HepG2 (cell line): ENCODE results near the gene HS2ST1. TPM values are rescaled to one million over a fixed set of nuclear protein-coding genes. Genes with fewer than 3 reads are reported as not detected.

Experiments used
- CHD2 ChIP-seq: IDR thresholded peaks from 2 replicates; pipeline ENCODE4 v1.6.1; 2011; ENCODE audit warnings: low read depth, low read length, improper control_type of control experiment
- DMAP1 ChIP-seq: IDR thresholded peaks from 2 replicates; pipeline ENCODE4 v1.6.1; 2016
- FOXK1 ChIP-seq: sonication (generic); formaldehyde crosslinking; IDR thresholded peaks from 2 replicates; pipeline ENCODE4 v1.4.0; 2020; ENCODE audit warnings: low read depth, missing genetic modification reagents, borderline replicate concordance
- HNRNPK ChIP-seq: fragments of 200-400 bp; formaldehyde crosslinking; IDR thresholded peaks from 2 replicates; pipeline ENCODE4 v1.6.1; 2018; ENCODE audit warnings: low read length, low read depth, moderate library complexity, mild to moderate bottlenecking; ENCODE audit not compliant: poor library complexity, severe bottlenecking
- MAZ ChIP-seq, 2 experiments: sonication (generic) in 1 of 2; formaldehyde crosslinking in 1 of 2; IDR thresholded peaks; 2 replicates each; pipeline versions ENCODE4 v1.5.0 to v1.6.1; 2012 to 2020; ENCODE audit warnings: low read depth in 2 of 2, mild to moderate bottlenecking in 2 of 2, borderline replicate concordance in 1 of 2, improper control_type of control experiment in 1 of 2, low read length in 1 of 2, missing genetic modification reagents in 1 of 2, moderate library complexity in 1 of 2
- MED1 ChIP-seq: sonication (generic); formaldehyde crosslinking; IDR thresholded peaks from 2 replicates; pipeline ENCODE4 v1.4.0; 2020; ENCODE audit warnings: missing genetic modification reagents
- PHF20 ChIP-seq: sonication (generic); formaldehyde crosslinking; IDR thresholded peaks from 2 replicates; pipeline ENCODE4 v1.5.0; 2020; ENCODE audit warnings: mild to moderate bottlenecking, missing genetic modification reagents
- POLR2AphosphoS5 ChIP-seq: IDR thresholded peaks from 2 replicates; pipeline ENCODE4 v1.6.1; 2012; ENCODE audit warnings: low read depth, low read length
- SP1 ChIP-seq, 2 experiments: fragments of 450-650 bp in 1 of 2; sonication (generic) in 1 of 2; formaldehyde crosslinking in 1 of 2; IDR thresholded peaks; 2 replicates each; pipeline versions ENCODE4 v1.4.0 to v1.6.1; 2016 to 2020; ENCODE audit warnings: missing genetic modification reagents in 1 of 2
- SP5 ChIP-seq: IDR thresholded peaks from 2 replicates; pipeline ENCODE4 v1.6.1; 2016; ENCODE audit warnings: low read depth, borderline replicate concordance
- SPEN ChIP-seq: sonication (generic); formaldehyde crosslinking; IDR thresholded peaks from 2 replicates; pipeline ENCODE4 v1.5.1; 2020; ENCODE audit warnings: low read depth, mild to moderate bottlenecking, missing genetic modification reagents
- U2AF1 ChIP-seq: fragments of 200-400 bp; formaldehyde crosslinking; optimal IDR thresholded peaks from 2 replicates; pipeline ENCODE3; 2017; ENCODE audit warnings: mild to moderate bottlenecking, low read depth, low read length
- YY1 ChIP-seq: IDR thresholded peaks from 2 replicates; pipeline ENCODE4 v1.6.1; 2011; ENCODE audit warnings: low read length, low read depth, moderate library complexity, mild to moderate bottlenecking; ENCODE audit not compliant: insufficient read depth, insufficient replicate concordance
- ZKSCAN5 ChIP-seq: sonication (generic); formaldehyde crosslinking; IDR thresholded peaks from 2 replicates; pipeline ENCODE4 v1.5.1; 2020; ENCODE audit warnings: mild to moderate bottlenecking, missing genetic modification reagents
- ZNF143 ChIP-seq: sonication (generic); formaldehyde crosslinking; IDR thresholded peaks from 2 replicates; pipeline ENCODE4 v1.4.0; 2020; ENCODE audit warnings: missing genetic modification reagents
- ZNF446 ChIP-seq: sonication (generic); formaldehyde crosslinking; IDR thresholded peaks from 2 replicates; pipeline ENCODE4 v1.5.0; 2020; ENCODE audit warnings: mild to moderate bottlenecking, missing genetic modification reagents
- ZNF496 ChIP-seq: sonication (generic); formaldehyde crosslinking; IDR thresholded peaks from 2 replicates; pipeline ENCODE4 v1.8.1; 2023; ENCODE audit warnings: mild to moderate bottlenecking, moderate library complexity, missing genetic modification reagents; ENCODE audit not compliant: insufficient replicate concordance
- ZNF746 ChIP-seq: sonication (generic); formaldehyde crosslinking; IDR thresholded peaks from 2 replicates; pipeline ENCODE4 v1.8.0; 2022; ENCODE audit warnings: mild to moderate bottlenecking, missing genetic modification reagents
- ZNF749 ChIP-seq: sonication (generic); formaldehyde crosslinking; IDR thresholded peaks from 2 replicates; pipeline ENCODE4 v1.8.0; 2022; ENCODE audit warnings: mild to moderate bottlenecking, missing genetic modification reagents, moderate library complexity, borderline replicate concordance
- ZNF768 ChIP-seq: sonication (generic); formaldehyde crosslinking; IDR thresholded peaks from 2 replicates; pipeline ENCODE4 v1.4.0; 2020; ENCODE audit warnings: missing genetic modification reagents
- ZNF792 ChIP-seq: IDR thresholded peaks from 2 replicates; pipeline ENCODE4 v1.6.1; 2016
- ZSCAN30 ChIP-seq: sonication (generic); formaldehyde crosslinking; IDR thresholded peaks from 2 replicates; pipeline ENCODE4 v1.5.0; 2020; ENCODE audit warnings: mild to moderate bottlenecking, missing genetic modification reagents
- polyA plus RNA-seq, 8 experiments: library from polyadenylated mRNA; depleted of rRNA in 3 of 8; stranded (reverse) in 7 of 8; unstranded in 1 of 8; fragments of >200 nt; fragmentation: Illumina TruSeq in 4 of 8; extraction: Trizol in 4 of 8; gene quantifications; 2 replicates each; pipeline versions ENCODE4 v1.2.1 to v1.2.3, GENCODE V29; 2011 to 2016; ENCODE audit warnings: low read depth in 4 of 8, missing spikeins in 1 of 8, mixed read lengths in 1 of 8; ENCODE audit not compliant: insufficient read depth in 1 of 8
- total RNA-seq, 5 experiments: library from RNA; depleted of rRNA; stranded (reverse); fragments of >200 nt; fragmentation: Illumina TruSeq; extraction: Trizol; gene quantifications; 2 replicates each; pipeline ENCODE4 v1.2.3, GENCODE V29; 2016; ENCODE audit warnings: low read depth in 1 of 5
- TF ChIP-seq, protein P1 (sequence below): sonication (generic); formaldehyde crosslinking; IDR thresholded peaks from 2 replicates; pipeline ENCODE4 v1.8.0; 2022; ENCODE audit warnings: missing genetic modification reagents, mild to moderate bottlenecking, borderline replicate concordance
- TF ChIP-seq, protein P2 (sequence below): sonication (generic); formaldehyde crosslinking; IDR thresholded peaks from 2 replicates; pipeline ENCODE4 v1.4.0; 2020; ENCODE audit warnings: missing genetic modification reagents
- TF ChIP-seq, protein P3 (sequence below): IDR thresholded peaks from 2 replicates; pipeline ENCODE4 v1.6.1; 2016; ENCODE audit warnings: mild to moderate bottlenecking, missing biosample characterization, missing genetic modification reagents
- TF ChIP-seq, protein P4 (sequence below): sonication (generic); formaldehyde crosslinking; IDR thresholded peaks from 2 replicates; pipeline ENCODE4 v1.4.0; 2020; ENCODE audit warnings: missing genetic modification reagents

HS2ST1 gene
- total and polyA plus RNA-seq, 2 of the 13 experiments (the other 11 are each of a cell fraction or from before 2014, with no cell fraction given), result 22.1 to 58.7 TPM

DNA sequence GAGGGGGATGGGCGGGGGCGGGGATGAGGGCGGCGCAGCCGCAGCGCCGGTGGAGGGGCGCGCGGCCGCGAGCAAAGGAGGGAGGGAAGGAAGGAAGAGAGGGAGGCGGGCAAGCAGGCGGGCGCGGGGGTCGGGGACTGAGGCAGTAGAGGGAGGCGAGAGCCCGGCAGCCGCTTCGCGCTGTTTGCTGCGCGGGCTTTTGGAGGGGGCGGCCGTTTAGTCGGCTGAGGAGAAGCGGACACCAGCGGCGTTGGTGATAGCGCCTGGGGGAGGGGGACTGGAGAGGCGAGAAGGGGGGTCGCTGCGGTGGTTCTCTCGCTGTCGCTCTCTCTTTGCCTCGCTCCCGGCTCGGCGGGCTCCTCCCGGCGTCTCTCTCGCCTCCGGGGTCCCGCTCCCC, at the start of gene HS2ST1 (continued):
- TF ChIP-seq ZNF496 (CRISPR knock-in tag) (no peak), DMAP1 (CRISPR knock-in tag) (no peak), ZNF792 (CRISPR knock-in tag) (0 out of 2 replicates have a peak, but pooled peaks have one; percentile 35), HNRNPK (peak; percentile 91), SP5 (CRISPR knock-in tag) (peak; percentile 67; the same call in 1 of the 2 replicates), U2AF1 (no peak), ZNF768 (CRISPR knock-in tag) (0 out of 2 replicates have a peak, but pooled peaks have one; percentile 8), CHD2 (0 out of 2 replicates have a peak, but pooled peaks have one; percentile 4), SPEN (CRISPR knock-in tag) (no peak), YY1 (peak; percentile 35), ZNF749 (CRISPR knock-in tag) (no peak), FOXK1 (CRISPR knock-in tag) (0 out of 2 replicates have a peak, but pooled peaks have one; percentile 5), POLR2AphosphoS5 (0 out of 2 replicates have a peak, but pooled peaks have one; percentile 29), ZNF143 (CRISPR knock-in tag) (no peak), ZKSCAN5 (0 out of 2 replicates have a peak, but pooled peaks have one; percentile 23), ZSCAN30 (CRISPR knock-in tag) (0 out of 2 replicates have a peak, but pooled peaks have one; percentile 9), SP1 (IDR thresholded peaks at IDR 0.05) (no peak), SP1 (CRISPR knock-in tag; IDR thresholded peaks at IDR 0.05) (0 out of 2 replicates have a peak, but pooled peaks have one; percentile 2), ZNF746 (CRISPR knock-in tag) (peak; percentile 93), ZNF446 (CRISPR knock-in tag) (0 out of 2 replicates have a peak, but pooled peaks have one; percentile 65), MED1 (CRISPR knock-in tag) (0 out of 2 replicates have a peak, but pooled peaks have one; percentile 5), MAZ (IDR thresholded peaks at IDR 0.05; ENCODE audit: borderline replicate concordance, low read depth, low read length) (peak; percentile 54; the same call in 1 of the 2 replicates), MAZ (CRISPR knock-in tag; IDR thresholded peaks at IDR 0.05; ENCODE audit: low read depth) (no peak; the same call in 1 of the 2 replicates), PHF20 (CRISPR knock-in tag) (no peak)
- TF ChIP-seq, protein P1, sequence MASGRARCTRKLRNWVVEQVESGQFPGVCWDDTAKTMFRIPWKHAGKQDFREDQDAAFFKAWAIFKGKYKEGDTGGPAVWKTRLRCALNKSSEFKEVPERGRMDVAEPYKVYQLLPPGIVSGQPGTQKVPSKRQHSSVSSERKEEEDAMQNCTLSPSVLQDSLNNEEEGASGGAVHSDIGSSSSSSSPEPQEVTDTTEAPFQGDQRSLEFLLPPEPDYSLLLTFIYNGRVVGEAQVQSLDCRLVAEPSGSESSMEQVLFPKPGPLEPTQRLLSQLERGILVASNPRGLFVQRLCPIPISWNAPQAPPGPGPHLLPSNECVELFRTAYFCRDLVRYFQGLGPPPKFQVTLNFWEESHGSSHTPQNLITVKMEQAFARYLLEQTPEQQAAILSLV (CRISPR knock-in tag), result no peak
- TF ChIP-seq, protein P2, sequence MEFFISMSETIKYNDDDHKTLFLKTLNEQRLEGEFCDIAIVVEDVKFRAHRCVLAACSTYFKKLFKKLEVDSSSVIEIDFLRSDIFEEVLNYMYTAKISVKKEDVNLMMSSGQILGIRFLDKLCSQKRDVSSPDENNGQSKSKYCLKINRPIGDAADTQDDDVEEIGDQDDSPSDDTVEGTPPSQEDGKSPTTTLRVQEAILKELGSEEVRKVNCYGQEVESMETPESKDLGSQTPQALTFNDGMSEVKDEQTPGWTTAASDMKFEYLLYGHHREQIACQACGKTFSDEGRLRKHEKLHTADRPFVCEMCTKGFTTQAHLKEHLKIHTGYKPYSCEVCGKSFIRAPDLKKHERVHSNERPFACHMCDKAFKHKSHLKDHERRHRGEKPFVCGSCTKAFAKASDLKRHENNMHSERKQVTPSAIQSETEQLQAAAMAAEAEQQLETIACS (CRISPR knock-in tag), result peak; percentile 79
- TF ChIP-seq, protein P3, sequence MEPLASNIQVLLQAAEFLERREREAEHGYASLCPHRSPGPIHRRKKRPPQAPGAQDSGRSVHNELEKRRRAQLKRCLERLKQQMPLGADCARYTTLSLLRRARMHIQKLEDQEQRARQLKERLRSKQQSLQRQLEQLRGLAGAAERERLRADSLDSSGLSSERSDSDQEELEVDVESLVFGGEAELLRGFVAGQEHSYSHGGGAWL (CRISPR knock-in tag), result 0 out of 2 replicates have a peak, but pooled peaks have one; percentile 37
- TF ChIP-seq, protein P4, sequence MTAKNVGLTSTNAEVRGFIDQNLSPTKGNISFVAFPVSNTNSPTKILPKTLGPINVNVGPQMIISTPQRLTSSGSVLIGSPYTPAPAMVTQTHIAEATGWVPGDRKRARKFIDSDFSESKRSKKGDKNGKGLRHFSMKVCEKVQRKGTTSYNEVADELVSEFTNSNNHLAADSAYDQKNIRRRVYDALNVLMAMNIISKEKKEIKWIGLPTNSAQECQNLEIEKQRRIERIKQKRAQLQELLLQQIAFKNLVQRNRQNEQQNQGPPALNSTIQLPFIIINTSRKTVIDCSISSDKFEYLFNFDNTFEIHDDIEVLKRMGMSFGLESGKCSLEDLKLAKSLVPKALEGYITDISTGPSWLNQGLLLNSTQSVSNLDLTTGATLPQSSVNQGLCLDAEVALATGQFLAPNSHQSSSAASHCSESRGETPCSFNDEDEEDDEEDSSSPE (CRISPR knock-in tag), result peak; percentile 31; the same call in 1 of the 2 replicates
